Osteoblast (primary cell): ENCODE results near the gene BTBD2. TPM values are rescaled to one million over a fixed set of nuclear protein-coding genes. Genes with fewer than 3 reads are reported as not detected.

Source experiments
- DNase-seq: peaks from one replicate; pipeline ENCODE4 v3.0.0; 2011; ENCODE audit warnings: low spot score, mixed read lengths; ENCODE audit not compliant: insufficient read length; ENCODE audit errors: missing footprints
- H2AFZ ChIP-seq: 2 replicates; pipeline ENCODE4 v1.6.0; 2011; ENCODE audit warnings: mild to moderate bottlenecking, low read length
- H3K27ac ChIP-seq: 2 replicates; pipeline ENCODE4 v1.5.1; 2011; ENCODE audit warnings: mild to moderate bottlenecking, low read depth, low read length, moderate library complexity
- H3K27me3 ChIP-seq: 2 replicates; pipeline ENCODE4 v1.6.0; 2012; ENCODE audit warnings: mild to moderate bottlenecking, control low read depth, inconsistent platforms, low read length, moderate library complexity; ENCODE audit not compliant: insufficient read depth
- H3K36me3 ChIP-seq: 2 replicates; pipeline ENCODE4 v1.5.1; 2011; ENCODE audit warnings: mild to moderate bottlenecking, low read length, control low read depth, moderate library complexity; ENCODE audit not compliant: insufficient read depth
- H3K4me1 ChIP-seq: 2 replicates; pipeline ENCODE4 v1.5.1; 2011; ENCODE audit warnings: mild to moderate bottlenecking, low read length, control low read depth, moderate library complexity; ENCODE audit not compliant: insufficient read depth
- H3K4me2 ChIP-seq: 2 replicates; pipeline ENCODE4 v1.6.0; 2011; ENCODE audit warnings: mild to moderate bottlenecking, low read length; ENCODE audit not compliant: insufficient read depth
- H3K4me3 ChIP-seq: fragments of 200-600 bp; sonication (generic); 3 replicates; pipeline ENCODE4 v1.5.1; 2012; ENCODE audit warnings: mild to moderate bottlenecking, low read length, inconsistent platforms; ENCODE audit not compliant: insufficient read depth
- H3K79me2 ChIP-seq: 2 replicates; pipeline ENCODE4 v1.6.0; 2012; ENCODE audit warnings: mild to moderate bottlenecking, low read length, control low read depth, inconsistent platforms; ENCODE audit not compliant: insufficient read depth
- H3K9me3 ChIP-seq: 2 replicates; pipeline ENCODE4 v1.5.1; 2011; ENCODE audit warnings: low read depth, low read length, control low read depth
- H4K20me1 ChIP-seq: 2 replicates; pipeline ENCODE4 v1.6.0; 2012; ENCODE audit warnings: mild to moderate bottlenecking, low read length, control low read depth; ENCODE audit not compliant: insufficient read depth
- total RNA-seq: library from RNA; depleted of rRNA; stranded (reverse); fragments of >200 nt; gene quantifications from 2 replicates; pipeline ENCODE4 v1.2.3, GENCODE V29; 2012
- TF ChIP-seq, protein P1 (sequence below): IDR thresholded peaks from 2 replicates; pipeline ENCODE4 v1.5.1; 2011; ENCODE audit warnings: mild to moderate bottlenecking, low read depth, low read length, moderate library complexity; ENCODE audit errors: extremely low read depth

Gene BTBD2
- total RNA-seq, 1 donor = 57.5 TPM

DNA sequence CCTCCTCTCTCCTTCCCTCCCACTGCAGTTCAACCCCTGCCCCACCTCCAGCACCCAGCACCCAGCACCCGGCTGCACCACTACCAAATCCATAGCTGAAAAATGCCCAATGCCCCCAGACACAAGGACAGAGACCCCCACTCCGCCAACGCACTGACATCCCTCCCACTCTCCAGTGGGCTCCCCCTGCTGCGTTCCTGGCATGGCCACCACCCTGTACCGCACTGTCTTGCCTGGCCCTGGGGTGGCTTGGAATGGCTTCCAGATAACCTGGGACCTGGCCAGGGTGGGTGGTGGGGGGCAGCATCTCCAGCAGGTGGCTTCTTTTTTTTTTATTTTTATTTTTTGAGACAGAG is 41.3 kb upstream of the BTBD2 start:
- Histone ChIP-seq H3K27me3 (no peaks in the 10 kb centered on the region), H4K20me1 (no peaks in the 10 kb centered on the region), H3K79me2 (no peaks in the 10 kb centered on the region), H3K4me1 (peaks cover 27% of the 10 kb centered on the region), H3K9me3 (no peaks in the 10 kb centered on the region), H3K36me3 (no peaks in the 10 kb centered on the region), H3K4me3 (no peak overlapping the region), H2AFZ (no peak overlapping the region), H3K27ac (no peak overlapping the region), H3K4me2 (no peak overlapping the region)
- peak; percentile 17 for DNase-seq
- TF ChIP-seq, protein P1, sequence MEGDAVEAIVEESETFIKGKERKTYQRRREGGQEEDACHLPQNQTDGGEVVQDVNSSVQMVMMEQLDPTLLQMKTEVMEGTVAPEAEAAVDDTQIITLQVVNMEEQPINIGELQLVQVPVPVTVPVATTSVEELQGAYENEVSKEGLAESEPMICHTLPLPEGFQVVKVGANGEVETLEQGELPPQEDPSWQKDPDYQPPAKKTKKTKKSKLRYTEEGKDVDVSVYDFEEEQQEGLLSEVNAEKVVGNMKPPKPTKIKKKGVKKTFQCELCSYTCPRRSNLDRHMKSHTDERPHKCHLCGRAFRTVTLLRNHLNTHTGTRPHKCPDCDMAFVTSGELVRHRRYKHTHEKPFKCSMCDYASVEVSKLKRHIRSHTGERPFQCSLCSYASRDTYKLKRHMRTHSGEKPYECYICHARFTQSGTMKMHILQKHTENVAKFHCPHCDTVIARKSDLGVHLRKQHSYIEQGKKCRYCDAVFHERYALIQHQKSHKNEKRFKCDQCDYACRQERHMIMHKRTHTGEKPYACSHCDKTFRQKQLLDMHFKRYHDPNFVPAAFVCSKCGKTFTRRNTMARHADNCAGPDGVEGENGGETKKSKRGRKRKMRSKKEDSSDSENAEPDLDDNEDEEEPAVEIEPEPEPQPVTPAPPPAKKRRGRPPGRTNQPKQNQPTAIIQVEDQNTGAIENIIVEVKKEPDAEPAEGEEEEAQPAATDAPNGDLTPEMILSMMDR = no peak

DNA sequence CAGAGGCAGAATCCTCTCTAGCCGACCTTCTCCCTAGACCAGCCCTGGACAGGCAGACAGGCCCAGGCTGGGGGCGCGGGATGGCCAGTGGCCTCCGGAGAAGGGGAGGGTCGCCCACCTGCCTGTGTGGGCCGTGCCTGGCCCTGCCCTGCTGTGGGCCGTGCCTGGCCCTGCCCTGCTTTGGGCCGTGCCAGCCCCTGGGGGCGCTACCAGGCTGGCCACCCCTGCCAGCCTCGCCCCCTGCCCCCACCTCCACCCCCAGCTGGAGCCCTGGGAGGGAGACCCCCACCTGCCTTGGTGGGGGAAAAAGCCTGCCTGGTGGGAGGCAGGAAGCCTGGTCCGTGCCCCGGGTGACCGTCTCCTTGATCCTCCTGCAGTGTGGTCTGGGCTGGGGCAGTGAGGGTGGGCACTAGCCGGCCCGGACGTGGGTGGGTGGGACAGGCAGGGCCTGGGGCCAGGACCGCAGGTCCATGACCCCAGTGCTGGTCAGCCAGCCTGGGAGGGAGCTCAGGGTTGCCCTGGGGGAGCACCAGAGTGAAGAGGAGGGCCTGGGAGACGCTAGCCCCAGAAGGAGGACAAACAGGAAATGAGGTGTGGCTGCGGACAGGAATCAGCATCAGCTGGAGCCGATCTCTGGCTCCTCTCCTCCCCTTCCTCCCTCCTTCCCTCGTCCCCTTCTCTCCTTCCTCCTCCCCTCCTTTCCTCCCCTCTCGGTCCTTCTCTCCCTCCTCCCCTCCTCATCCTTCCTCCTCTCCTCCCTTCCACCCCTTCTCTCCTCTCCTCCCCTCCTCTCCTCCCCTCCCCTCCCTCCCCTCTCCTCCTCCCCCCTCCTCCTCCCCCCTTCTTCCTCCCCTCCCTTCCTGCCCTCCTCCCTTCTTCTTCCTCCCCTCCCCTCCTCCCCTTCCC is 40.7 kb upstream of the BTBD2 start:
- H3K27ac ChIP-seq = peak overlapping the region; percentile 48

DNA sequence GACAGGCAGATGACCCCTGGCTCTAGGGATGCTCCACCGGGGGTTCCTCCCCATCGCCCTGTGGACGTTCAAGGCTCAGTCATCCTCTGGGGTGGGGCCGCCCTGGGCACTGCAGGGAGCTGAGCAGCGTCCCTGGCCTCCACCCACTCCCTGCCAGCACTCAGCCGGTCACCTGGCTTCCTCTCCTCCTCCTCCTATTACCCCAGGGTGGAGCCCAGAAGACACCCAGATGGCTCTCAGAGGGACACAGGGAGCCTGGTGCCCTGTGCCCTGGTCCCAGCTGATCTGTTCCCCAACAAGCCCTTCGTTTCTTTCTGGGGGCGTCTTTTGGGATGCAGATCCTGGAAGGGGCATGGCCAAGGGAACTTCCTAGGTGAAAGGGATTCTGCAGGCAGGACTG is 39.2 kb upstream of the BTBD2 start:
- Histone ChIP-seq H3K4me1 (peaks cover 19% of the 10 kb centered on the region), H3K4me3 (no peak overlapping the region), H3K27me3 (no peaks in the 10 kb centered on the region), H2AFZ (no peak overlapping the region), H4K20me1 (peaks cover 8% of the 10 kb centered on the region), H3K79me2 (peaks cover 11% of the 10 kb centered on the region), H3K36me3 (no peaks in the 10 kb centered on the region), H3K4me2 (no peak overlapping the region), H3K9me3 (no peaks in the 10 kb centered on the region), H3K27ac (no peak overlapping the region)
- TF ChIP-seq, protein P1 = no peak
- peak; percentile 65 for DNase-seq

More for the DNA sequence above, 40.7 kb upstream of the BTBD2 start:
- peak overlapping the region; percentile 94 for H2AFZ ChIP-seq
- H3K4me1 ChIP-seq = peaks cover 31% of the 10 kb centered on the region
- peak overlapping the region; percentile 70 for H3K4me2 ChIP-seq
- H3K36me3 ChIP-seq = no peaks in the 10 kb centered on the region
- H3K4me3 ChIP-seq = peak overlapping the region; percentile 40
- H4K20me1 ChIP-seq = no peaks in the 10 kb centered on the region
- TF ChIP-seq, protein P1 = no peak
- H3K9me3 ChIP-seq = no peaks in the 10 kb centered on the region
- no peaks in the 10 kb centered on the region for H3K79me2 ChIP-seq
- no peaks in the 10 kb centered on the region for H3K27me3 ChIP-seq
- DNase-seq = peak; percentile 93

DNA sequence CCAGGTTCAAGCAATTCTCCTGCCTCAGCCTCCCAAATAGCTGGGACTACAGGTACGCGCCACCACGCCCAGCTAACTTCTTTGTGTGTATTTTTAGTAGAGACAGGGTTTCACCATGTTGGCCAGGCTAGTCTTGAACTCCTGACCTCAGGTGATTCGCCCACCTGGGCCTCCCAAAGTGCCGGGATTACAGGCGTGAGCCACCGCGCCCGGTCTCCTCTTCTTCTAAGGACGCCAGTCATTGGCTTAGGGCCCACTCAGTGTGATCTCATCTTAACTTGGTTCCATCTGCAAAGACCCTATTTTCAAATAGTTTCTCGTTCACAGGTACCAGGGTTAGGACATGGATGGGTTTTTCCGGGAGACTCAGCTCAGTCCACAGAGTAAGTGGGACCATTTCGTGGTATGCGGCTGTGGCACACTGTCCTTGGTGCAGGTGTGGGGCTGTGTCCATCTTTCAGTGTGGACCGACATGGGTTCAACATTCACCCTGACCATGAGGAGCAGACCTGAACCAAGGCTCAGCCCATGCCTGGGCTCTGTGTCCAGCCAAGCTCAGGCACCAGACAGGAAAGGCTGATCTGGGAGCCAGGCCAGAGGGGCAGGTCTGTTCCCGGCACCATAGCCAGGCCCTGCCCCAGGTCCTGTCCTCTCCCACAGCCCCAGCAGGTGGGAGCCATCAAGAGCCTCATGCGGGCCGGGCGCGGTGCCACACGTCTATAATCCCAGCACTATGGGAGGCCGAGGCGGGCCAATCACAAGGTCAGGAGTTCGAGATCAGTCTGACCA is 38.3 kb upstream of the BTBD2 start:
- TF ChIP-seq, protein P1 = no peak
- no peak overlapping the region for H3K27ac ChIP-seq
- H3K9me3 ChIP-seq = no peaks in the 10 kb centered on the region
- peaks cover 20% of the 10 kb centered on the region for H3K79me2 ChIP-seq
- H3K27me3 ChIP-seq = no peaks in the 10 kb centered on the region
- H3K4me2 ChIP-seq = no peak overlapping the region
- DNase-seq = peak; percentile 54
- no peak overlapping the region for H3K4me3 ChIP-seq
- H3K36me3 ChIP-seq = no peaks in the 10 kb centered on the region
- no peak overlapping the region for H2AFZ ChIP-seq
- peaks cover 18% of the 10 kb centered on the region for H4K20me1 ChIP-seq
- H3K4me1 ChIP-seq = peaks cover 22% of the 10 kb centered on the region
